ENCODE data around the gene PLK5. TPM values are rescaled to one million over a fixed set of nuclear protein-coding genes. Genes with fewer than 3 reads are reported as not detected.

Gene PLK5
- total RNA-seq, 1 experiment from 2014 or later: 0.57 TPM

DNA sequence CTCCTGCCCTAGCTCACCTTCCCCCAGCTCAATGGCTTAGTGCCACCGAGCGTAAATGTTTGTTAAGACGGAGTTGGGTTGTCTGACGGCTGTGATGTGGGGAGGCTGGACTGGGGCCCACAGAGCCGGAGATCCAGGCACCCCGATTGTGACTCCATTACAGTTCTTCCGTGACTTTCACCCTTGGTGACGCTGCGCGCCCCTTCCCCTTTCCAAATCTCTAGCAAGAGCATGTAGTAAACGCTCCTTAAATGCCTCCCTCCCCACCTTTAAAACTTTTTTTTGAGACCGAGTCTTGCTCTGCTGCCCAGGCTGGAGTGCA, 32.1 kb upstream of the PLK5 start:
- Histone ChIP-seq H2BK12ac (ENCODE audit: insufficient read length, low read depth, low read length) (no peak overlapping the region), H3K23ac (ENCODE audit: insufficient read length, low read depth, low read length) (no peak overlapping the region), H2BK15ac (ENCODE audit: low read depth, low read length) (no peak overlapping the region), H2BK5ac (ENCODE audit: insufficient read length, low read length) (no peak overlapping the region), H2BK120ac (ENCODE audit: low read depth, low read length, poor library complexity, severe bottlenecking) (no peak overlapping the region), H3K4me1 (ENCODE audit: insufficient read depth, low read length) (no peaks in the 10 kb centered on the region), H2BK20ac (ENCODE audit: low read depth, low read length, poor library complexity, severe bottlenecking) (no peak overlapping the region), H3T11ph (ENCODE audit: low read length) (no peak overlapping the region), H3K9ac (ENCODE audit: extremely low read depth, insufficient read length, low read length) (no peak overlapping the region), H3K27me3 (ENCODE audit: insufficient read depth, low read length) (peaks cover 3% of the 10 kb centered on the region; the same call in 1 of the 2 replicates), H3K27ac (ENCODE audit: insufficient read length, low read depth, low read length) (no peak overlapping the region), H4K20me1 (ENCODE audit: control insufficient read depth, insufficient read depth, insufficient read length) (no peaks in the 10 kb centered on the region), H3K18ac (ENCODE audit: insufficient read length, low read depth, low read length) (no peak overlapping the region), H3K23me2 (ENCODE audit: insufficient read length, low read depth, low read length, poor library complexity, severe bottlenecking) (peaks cover 9% of the 10 kb centered on the region), H4K5ac (ENCODE audit: insufficient read length, low read depth, low read length) (no peak overlapping the region), H3K9me3 (ENCODE audit: control insufficient read depth, low read depth, low read length) (no peaks in the 10 kb centered on the region), H3K14ac (ENCODE audit: insufficient read depth, low read length) (no peak overlapping the region), H3K56ac (ENCODE audit: insufficient read length, low read depth, low read length) (no peak overlapping the region), H2AK5ac (ENCODE audit: insufficient read length, low read length) (no peak overlapping the region), H3K79me1 (ENCODE audit: insufficient read depth, low read depth, low read length, poor library complexity, severe bottlenecking) (no peaks in the 10 kb centered on the region), H3K79me2 (ENCODE audit: insufficient read depth, low read length) (no peaks in the 10 kb centered on the region), H3K4me2 (ENCODE audit: insufficient read depth, insufficient read length, low read length) (peak overlapping the region; percentile 32), H3K4ac (ENCODE audit: low read depth, low read length) (no peak overlapping the region), H2AFZ (ENCODE audit: low read length) (no peak overlapping the region), H4K91ac (ENCODE audit: insufficient read length, low read depth, low read length) (no peak overlapping the region), H4K8ac (replicated peaks; ENCODE audit: insufficient read length, low read depth, low read length) (no peak overlapping the region)
- Mint-ChIP-seq H3K4me1 (peaks cover 4 to 17% of the 10 kb centered on the region in 2 experiments), H3K9me3 (no peaks in the 10 kb centered on the region; a peak in 1 of 5 replicates), H3K27me3 (ENCODE audit: low read depth) (peaks cover 49% of the 10 kb centered on the region), H3K4me3 (peak overlapping the region; percentile 57 to 85), H3K27ac (no peak overlapping the region), H3K36me3 (ENCODE audit: insufficient read depth in 1 of 3, low read depth in 3 of 3) (no peaks in the 10 kb centered on the region; a peak in 1 of 7 replicates)
- no CpG with 5 or more reads among the region's 12 CpGs for WGBS (ENCODE audit: extremely low coverage, insufficient read length, low lambda C conversion rate)
- DNase-seq: no peak
- TF ChIP-seq, protein P1, sequence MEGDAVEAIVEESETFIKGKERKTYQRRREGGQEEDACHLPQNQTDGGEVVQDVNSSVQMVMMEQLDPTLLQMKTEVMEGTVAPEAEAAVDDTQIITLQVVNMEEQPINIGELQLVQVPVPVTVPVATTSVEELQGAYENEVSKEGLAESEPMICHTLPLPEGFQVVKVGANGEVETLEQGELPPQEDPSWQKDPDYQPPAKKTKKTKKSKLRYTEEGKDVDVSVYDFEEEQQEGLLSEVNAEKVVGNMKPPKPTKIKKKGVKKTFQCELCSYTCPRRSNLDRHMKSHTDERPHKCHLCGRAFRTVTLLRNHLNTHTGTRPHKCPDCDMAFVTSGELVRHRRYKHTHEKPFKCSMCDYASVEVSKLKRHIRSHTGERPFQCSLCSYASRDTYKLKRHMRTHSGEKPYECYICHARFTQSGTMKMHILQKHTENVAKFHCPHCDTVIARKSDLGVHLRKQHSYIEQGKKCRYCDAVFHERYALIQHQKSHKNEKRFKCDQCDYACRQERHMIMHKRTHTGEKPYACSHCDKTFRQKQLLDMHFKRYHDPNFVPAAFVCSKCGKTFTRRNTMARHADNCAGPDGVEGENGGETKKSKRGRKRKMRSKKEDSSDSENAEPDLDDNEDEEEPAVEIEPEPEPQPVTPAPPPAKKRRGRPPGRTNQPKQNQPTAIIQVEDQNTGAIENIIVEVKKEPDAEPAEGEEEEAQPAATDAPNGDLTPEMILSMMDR (conservative IDR thresholded peaks at IDR 0.05): no peak
